Hematopoietic multipotent progenitor cell treated with erythropoietin and hydrocortisone succinate and interleukin-3 and kit ligand, for 4 days (in vitro differentiated cells): Measurements from ENCODE around the gene S100A8.

Experiments used
- DNase-seq: peaks from one replicate; pipeline ENCODE4 v3.0.0-alpha.2; 2015

The S100A8 gene

GRCh38 chr1:153345187-153346076, 45.4 kb downstream of the S100A8 start:
- no peak for DNase-seq

- DNase-seq = peak; percentile 81
Observed at GRCh38 chr1:153344718-153345025, 46.2 kb downstream of the S100A8 start.

DNA sequence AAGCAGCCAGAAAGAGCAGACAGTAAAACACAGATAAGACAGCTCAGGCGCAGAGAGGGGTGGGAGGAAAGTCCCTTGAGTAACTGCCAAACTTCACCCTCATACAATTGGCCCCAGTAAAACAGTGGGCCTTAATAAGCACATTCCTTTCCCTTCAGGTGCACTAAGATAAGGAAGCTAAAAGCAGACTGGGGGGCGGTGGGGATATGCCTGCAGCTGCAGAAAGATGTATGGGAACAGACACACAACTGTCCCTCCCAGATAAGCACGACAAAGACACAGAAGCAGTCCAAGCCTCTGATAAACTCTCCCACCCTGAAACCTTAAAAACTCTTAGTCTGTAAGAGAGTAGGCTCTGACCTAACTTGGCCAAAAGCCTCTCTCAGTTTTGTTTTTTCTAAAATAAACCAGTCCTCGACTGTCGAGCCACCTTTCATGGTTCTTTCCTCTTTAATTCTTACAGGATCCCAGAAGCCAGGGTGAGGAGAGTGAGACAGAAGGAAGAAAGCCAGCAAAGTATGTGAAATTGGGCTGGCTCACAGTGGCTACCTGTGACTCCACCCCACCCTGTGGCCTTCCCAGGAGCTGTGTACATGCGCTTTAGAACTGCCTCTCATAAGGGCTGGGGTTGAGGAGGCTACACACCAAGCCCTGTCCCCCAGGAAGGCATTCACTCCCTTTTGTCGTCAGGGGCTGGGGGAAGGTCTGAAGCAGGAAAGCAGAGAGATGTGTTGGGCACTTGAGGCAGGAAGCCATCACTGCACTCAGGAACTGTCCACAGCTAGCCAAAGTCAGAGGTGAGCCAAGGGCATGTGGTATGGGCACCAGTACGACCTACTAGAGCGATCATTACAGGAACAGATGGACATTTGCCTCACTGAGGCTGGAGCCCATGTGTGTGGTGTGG, 46.8 kb downstream of the S100A8 start:
- peak; percentile 97 for DNase-seq

DNA sequence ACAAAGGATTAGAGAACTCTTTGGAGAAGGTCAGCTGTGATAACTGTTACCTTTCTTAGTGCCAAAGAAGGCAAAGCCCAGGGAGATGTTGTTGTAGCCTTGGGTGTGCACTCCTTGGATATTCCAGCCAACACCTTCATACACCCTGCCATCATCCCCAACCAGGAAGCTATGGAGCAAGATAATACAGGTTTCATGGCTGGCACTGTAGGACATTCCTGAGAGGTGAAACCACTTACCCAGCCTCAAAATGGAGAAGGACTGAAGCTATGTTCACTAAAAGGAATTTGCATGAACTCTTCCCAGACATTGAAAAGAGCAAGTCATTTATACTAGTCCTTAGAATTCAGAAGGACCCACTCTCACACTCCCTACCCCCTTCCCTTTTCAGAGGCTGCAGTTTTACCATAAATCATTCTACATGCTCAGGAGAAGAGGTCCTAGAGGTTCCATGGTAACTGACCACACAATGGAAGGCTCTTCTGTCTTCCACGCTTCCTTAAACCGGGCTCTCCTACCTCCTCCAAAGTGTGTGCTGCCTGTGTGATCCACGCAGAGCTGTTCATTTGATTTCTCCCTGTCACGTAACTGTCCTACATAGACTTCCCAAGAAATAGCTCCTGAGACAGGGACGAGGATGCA, 47.7 kb downstream of the S100A8 start:
- DNase-seq = no peak

- DNase-seq = no peak
Observed at GRCh38 chr1:153342178-153342577, 48.7 kb downstream of the S100A8 start.

DNA sequence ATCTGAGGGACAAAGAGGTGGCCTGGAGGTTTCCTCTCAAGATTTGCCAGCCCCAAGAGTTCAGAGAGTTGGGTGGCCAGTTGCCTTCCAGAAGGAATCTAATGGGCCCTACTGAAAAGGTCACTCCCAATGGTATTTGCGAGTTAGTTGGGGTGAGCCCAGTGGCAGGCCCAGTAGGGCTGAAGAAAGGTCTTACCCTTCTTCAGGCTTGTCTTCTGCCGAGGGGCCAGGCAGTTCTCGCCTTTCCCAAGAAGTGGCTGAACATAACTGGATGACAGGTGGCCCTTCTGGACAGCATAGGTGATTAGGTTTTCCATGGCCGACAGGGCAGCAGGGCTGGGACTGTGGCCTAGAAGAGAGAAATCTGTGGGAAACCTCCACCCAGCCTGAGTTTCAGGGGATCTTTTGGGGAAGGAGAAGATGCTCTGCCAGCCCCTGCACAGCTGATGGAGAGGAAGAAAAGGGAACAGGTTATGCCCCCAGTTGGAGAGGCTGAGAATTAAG, 49.4 kb downstream of the S100A8 start:
- no peak for DNase-seq

DNA sequence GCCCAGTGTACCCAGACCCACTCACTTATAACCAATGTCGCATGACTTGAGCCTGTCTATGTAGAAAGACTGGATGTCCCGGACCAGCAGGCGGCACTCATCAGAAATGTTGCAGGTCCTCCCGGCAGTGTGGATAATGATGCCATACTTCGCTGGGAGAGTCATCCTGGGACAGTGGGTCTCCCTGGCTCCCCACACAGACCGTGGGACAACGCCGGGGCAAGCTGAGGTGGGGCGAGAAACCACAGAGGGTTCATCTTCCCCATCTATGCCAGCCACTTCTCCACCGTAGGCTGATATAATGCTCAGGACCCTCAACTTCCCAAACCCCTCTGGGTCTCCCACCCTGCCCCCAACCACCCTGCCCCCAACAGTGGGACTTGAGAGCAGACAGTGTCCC, 50.5 kb downstream of the S100A8 start:
- no peak for DNase-seq
